H9 (cell line): ENCODE data around the gene DAPK2. TPM values are rescaled to one million over a fixed set of nuclear protein-coding genes. Genes with fewer than 3 reads are reported as not detected.
A peak's percentile ranks its signal among the peaks of the same experiment; 100 is the strongest.

Experiments
- DNase-seq: peaks from one replicate; pipeline ENCODE4 v3.0.0-alpha.2; 2017
- H2AFZ ChIP-seq: one replicate; pipeline ENCODE4 v1.6.1; 2013; ENCODE audit warnings: mild to moderate bottlenecking, low read length, control low read depth, moderate library complexity
- H2AK5ac ChIP-seq: 2 replicates; pipeline ENCODE4 v1.6.1; 2013; ENCODE audit warnings: low read length, control low read depth, mixed read lengths; ENCODE audit not compliant: insufficient read length
- H2BK120ac ChIP-seq: one replicate; pipeline ENCODE4 v1.6.1; 2013; ENCODE audit warnings: low read depth, mild to moderate bottlenecking, low read length, control low read depth, inconsistent platforms; ENCODE audit not compliant: poor library complexity, severe bottlenecking
- H2BK12ac ChIP-seq: 2 replicates; pipeline ENCODE4 v1.6.1; 2013; ENCODE audit warnings: low read length, control low read depth, mixed read lengths, low read depth; ENCODE audit not compliant: insufficient read length
- H2BK15ac ChIP-seq: 2 replicates; pipeline ENCODE4 v1.6.1; 2013; ENCODE audit warnings: low read depth, low read length, control low read depth
- H2BK20ac ChIP-seq: one replicate; pipeline ENCODE4 v1.6.1; 2013; ENCODE audit warnings: low read depth, mild to moderate bottlenecking, low read length, control low read depth, inconsistent platforms; ENCODE audit not compliant: poor library complexity, severe bottlenecking
- H2BK5ac ChIP-seq: 2 replicates; pipeline ENCODE4 v1.6.1; 2013; ENCODE audit warnings: low read length, control low read depth, mixed read lengths; ENCODE audit not compliant: insufficient read length
- H3K14ac ChIP-seq: 2 replicates; pipeline ENCODE4 v1.6.1; 2013; ENCODE audit warnings: low read length, control low read depth; ENCODE audit not compliant: insufficient read depth
- H3K18ac ChIP-seq: 2 replicates; pipeline ENCODE4 v1.6.1; 2013; ENCODE audit warnings: low read depth, mild to moderate bottlenecking, mixed read lengths, low read length, control low read depth; ENCODE audit not compliant: insufficient read length
- H3K23ac ChIP-seq: 2 replicates; pipeline ENCODE4 v1.6.1; 2013; ENCODE audit warnings: low read length, control low read depth, mixed read lengths, low read depth; ENCODE audit not compliant: insufficient read length
- H3K23me2 ChIP-seq: 2 replicates; pipeline ENCODE4 v1.6.1; 2013; ENCODE audit warnings: low read depth, mild to moderate bottlenecking, mixed read lengths, low read length, control low read depth; ENCODE audit not compliant: insufficient read length, poor library complexity, severe bottlenecking
- H3K27ac ChIP-seq: 2 replicates; pipeline ENCODE4 v1.5.1; 2013; ENCODE audit warnings: low read length, control low read depth, mixed read lengths, low read depth; ENCODE audit not compliant: insufficient read length
- H3K27me3 ChIP-seq: 2 replicates; pipeline ENCODE4 v1.6.1; 2013; ENCODE audit warnings: low read length, control low read depth, inconsistent platforms; ENCODE audit not compliant: insufficient read depth
- H3K4ac ChIP-seq: 2 replicates; pipeline ENCODE4 v1.6.1; 2013; ENCODE audit warnings: low read depth, mild to moderate bottlenecking, control low read depth, inconsistent platforms, low read length, moderate library complexity
- H3K4me1 ChIP-seq: 2 replicates; pipeline ENCODE4 v1.6.1; 2013; ENCODE audit warnings: low read length, control low read depth, inconsistent platforms; ENCODE audit not compliant: insufficient read depth
- H3K4me2 ChIP-seq: 2 replicates; pipeline ENCODE4 v1.6.1; 2013; ENCODE audit warnings: low read length, control low read depth, mixed read lengths; ENCODE audit not compliant: insufficient read length, insufficient read depth
- H3K56ac ChIP-seq: 2 replicates; pipeline ENCODE4 v1.6.1; 2013; ENCODE audit warnings: low read depth, mild to moderate bottlenecking, mixed read lengths, low read length, control low read depth; ENCODE audit not compliant: insufficient read length
- H3K79me1 ChIP-seq: 2 replicates; pipeline ENCODE4 v1.6.1; 2013; ENCODE audit warnings: low read depth, mild to moderate bottlenecking, moderate library complexity, low read length, control low read depth, inconsistent platforms; ENCODE audit not compliant: insufficient read depth, poor library complexity, severe bottlenecking
- H3K79me2 ChIP-seq: 2 replicates; pipeline ENCODE4 v1.6.1; 2013; ENCODE audit warnings: low read length, control low read depth, inconsistent platforms; ENCODE audit not compliant: insufficient read depth
- H3K9ac ChIP-seq: 2 replicates; pipeline ENCODE4 v1.6.1; 2013; ENCODE audit warnings: low read length, control low read depth, mixed read lengths; ENCODE audit not compliant: insufficient read length; ENCODE audit errors: extremely low read depth
- H3K9me3 ChIP-seq: one replicate; pipeline ENCODE4 v1.6.1; 2013; ENCODE audit warnings: low read depth, low read length, inconsistent platforms; ENCODE audit not compliant: control insufficient read depth
- H3T11ph ChIP-seq: one replicate; pipeline ENCODE4 v1.6.1; 2013; ENCODE audit warnings: mild to moderate bottlenecking, low read length, control low read depth, inconsistent platforms
- H4K20me1 ChIP-seq: one replicate; pipeline ENCODE4 v1.6.1; 2013; ENCODE audit not compliant: control insufficient read depth, insufficient read length, insufficient read depth
- H4K5ac ChIP-seq: 2 replicates; pipeline ENCODE4 v1.6.1; 2013; ENCODE audit warnings: low read depth, mild to moderate bottlenecking, mixed read lengths, low read length, control low read depth; ENCODE audit not compliant: insufficient read length
- H4K8ac ChIP-seq: replicated peaks from 2 replicates; pipeline ENCODE4 v1.6.1; 2013; ENCODE audit warnings: low read length, control low read depth, mixed read lengths, low read depth; ENCODE audit not compliant: insufficient read length
- H4K91ac ChIP-seq: 2 replicates; pipeline ENCODE4 v1.6.1; 2013; ENCODE audit warnings: low read depth, mild to moderate bottlenecking, moderate library complexity, mixed read lengths, low read length, control low read depth; ENCODE audit not compliant: insufficient read length
- H3K27ac Mint-ChIP-seq, 3 experiments: 2 replicates in 2 of 3; 3 replicates in 1 of 3; pipeline ENCODE4 v1.8.0; 2020 to 2021; ENCODE audit warnings: mixed read lengths in 3 of 3, mild to moderate bottlenecking in 1 of 3, moderate library complexity in 1 of 3
- H3K27me3 Mint-ChIP-seq: 2 replicates; pipeline ENCODE4 v1.8.0; 2021; ENCODE audit warnings: low read depth, mild to moderate bottlenecking, moderate library complexity, mixed read lengths
- H3K36me3 Mint-ChIP-seq, 3 experiments: 2 replicates in 2 of 3; 3 replicates in 1 of 3; pipeline ENCODE4 v1.8.0; 2020 to 2021; ENCODE audit warnings: low read depth in 3 of 3, mixed read lengths in 3 of 3; ENCODE audit not compliant: insufficient read depth in 1 of 3
- H3K4me1 Mint-ChIP-seq, 2 experiments: 2 replicates each; pipeline ENCODE4 v1.8.0; 2020; ENCODE audit warnings: mixed read lengths in 2 of 2
- H3K4me3 Mint-ChIP-seq, 2 experiments: 2 replicates in 1 of 2; 3 replicates in 1 of 2; pipeline ENCODE4 v1.8.0; 2020 to 2021; ENCODE audit warnings: mild to moderate bottlenecking in 2 of 2, mixed read lengths in 2 of 2, moderate library complexity in 1 of 2
- H3K9me3 Mint-ChIP-seq, 2 experiments: 2 replicates in 1 of 2; 3 replicates in 1 of 2; pipeline ENCODE4 v1.8.0; 2020; ENCODE audit warnings: mild to moderate bottlenecking in 2 of 2, mixed read lengths in 2 of 2, moderate library complexity in 1 of 2
- whole genome bisulfite sequencing: extraction: QIAGEN DNeasy Blood & Tissue Kit; methylation state at CpG from one replicate; pipeline ENCODE4 v1.1.7; 2013; ENCODE audit warnings: missing lambda C conversion rate, low lambda C conversion rate, mixed read lengths; ENCODE audit not compliant: insufficient read length; ENCODE audit errors: extremely low coverage; 5-methylcytosine and 5-hydroxymethylcytosine counted together
- total RNA-seq: library from RNA; stranded (reverse); gene quantifications from 2 replicates; pipeline ENCODE4 v1.2.1, GENCODE V29; 2021
- TF ChIP-seq, protein P1 (sequence below): fragments of 200-600 bp; sonication (generic); conservative IDR thresholded peaks from 3 replicates; pipeline ENCODE4 v1.8.0; 2021; ENCODE audit warnings: antibody characterized with exemption, mild to moderate bottlenecking

DAPK2 gene
- total RNA-seq, 1 experiment from 2014 or later: 3.5 TPM

DNA sequence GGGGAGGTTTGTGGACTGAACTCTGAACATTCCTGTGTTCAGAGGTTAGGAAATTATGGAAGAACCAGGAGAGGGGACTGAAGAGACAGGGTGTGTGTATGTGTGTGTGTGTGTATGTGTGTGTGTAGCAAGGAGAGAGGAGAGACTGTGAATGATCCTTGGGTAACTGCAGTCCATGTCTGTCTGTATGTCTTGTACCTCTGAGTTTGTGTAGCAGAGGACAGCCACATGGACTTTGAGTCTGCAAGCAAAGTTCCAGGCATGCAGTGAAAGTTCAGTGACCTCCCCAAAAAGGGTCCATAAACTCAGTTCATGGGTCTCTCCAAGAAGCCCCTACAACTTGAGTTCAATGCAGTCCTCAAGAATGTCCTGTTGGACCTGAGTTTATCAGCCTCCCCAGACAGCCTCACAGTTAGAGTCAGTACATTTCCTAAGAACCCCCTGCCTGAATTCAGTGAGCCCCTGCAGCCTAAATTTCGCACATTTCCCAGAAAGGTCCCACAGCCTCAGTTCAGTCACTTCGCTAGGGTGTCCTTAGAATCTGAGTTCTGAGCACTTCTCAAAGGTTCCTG, 184.3 kb downstream of the DAPK2 start:
- Mint-ChIP-seq H3K27ac (peak overlapping the region in 1 of 3 experiments; percentile 37; a peak in 2 of 7 replicates), H3K9me3 (no peaks in the 10 kb centered on the region), H3K4me3 (no peak overlapping the region), H3K36me3 (no peaks in the 10 kb centered on the region), H3K27me3 (no peaks in the 10 kb centered on the region; the same call in 1 of the 2 replicates), H3K4me1 (peaks cover 0 to 6% of the 10 kb centered on the region in 2 experiments; a peak in 1 of 4 replicates)
- no peak overlapping the region for H2BK20ac ChIP-seq
- no peaks in the 10 kb centered on the region for H4K20me1 ChIP-seq
- no peak overlapping the region for H4K91ac ChIP-seq
- no peak for DNase-seq
- no peak overlapping the region for H2BK120ac ChIP-seq
- WGBS: no CpG with 5 or more reads among the region's 2 CpGs
- H3K56ac ChIP-seq: no peak overlapping the region
- H3K79me1 ChIP-seq: no peaks in the 10 kb centered on the region
- H3K23me2 ChIP-seq: no peaks in the 10 kb centered on the region
- H2AFZ ChIP-seq: no peak overlapping the region
- H3K18ac ChIP-seq: no peak overlapping the region
- H3K9me3 ChIP-seq: no peaks in the 10 kb centered on the region
- no peak overlapping the region for H3K9ac ChIP-seq
- H3K4me2 ChIP-seq: no peak overlapping the region
- no peak overlapping the region for H2BK12ac ChIP-seq
- H2BK5ac ChIP-seq: no peak overlapping the region
- H3K14ac ChIP-seq: no peak overlapping the region
- TF ChIP-seq, protein P1, sequence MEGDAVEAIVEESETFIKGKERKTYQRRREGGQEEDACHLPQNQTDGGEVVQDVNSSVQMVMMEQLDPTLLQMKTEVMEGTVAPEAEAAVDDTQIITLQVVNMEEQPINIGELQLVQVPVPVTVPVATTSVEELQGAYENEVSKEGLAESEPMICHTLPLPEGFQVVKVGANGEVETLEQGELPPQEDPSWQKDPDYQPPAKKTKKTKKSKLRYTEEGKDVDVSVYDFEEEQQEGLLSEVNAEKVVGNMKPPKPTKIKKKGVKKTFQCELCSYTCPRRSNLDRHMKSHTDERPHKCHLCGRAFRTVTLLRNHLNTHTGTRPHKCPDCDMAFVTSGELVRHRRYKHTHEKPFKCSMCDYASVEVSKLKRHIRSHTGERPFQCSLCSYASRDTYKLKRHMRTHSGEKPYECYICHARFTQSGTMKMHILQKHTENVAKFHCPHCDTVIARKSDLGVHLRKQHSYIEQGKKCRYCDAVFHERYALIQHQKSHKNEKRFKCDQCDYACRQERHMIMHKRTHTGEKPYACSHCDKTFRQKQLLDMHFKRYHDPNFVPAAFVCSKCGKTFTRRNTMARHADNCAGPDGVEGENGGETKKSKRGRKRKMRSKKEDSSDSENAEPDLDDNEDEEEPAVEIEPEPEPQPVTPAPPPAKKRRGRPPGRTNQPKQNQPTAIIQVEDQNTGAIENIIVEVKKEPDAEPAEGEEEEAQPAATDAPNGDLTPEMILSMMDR: no peak
- H3T11ph ChIP-seq: no peak overlapping the region
- H2BK15ac ChIP-seq: no peak overlapping the region
- no peak overlapping the region for H3K27ac ChIP-seq
- no peaks in the 10 kb centered on the region for H3K27me3 ChIP-seq
- H3K23ac ChIP-seq: no peak overlapping the region
- no peak overlapping the region for H4K5ac ChIP-seq
- no peak overlapping the region for H4K8ac ChIP-seq
- H3K79me2 ChIP-seq: no peaks in the 10 kb centered on the region
- H3K4me1 ChIP-seq: no peaks in the 10 kb centered on the region
- no peak overlapping the region for H3K4ac ChIP-seq
- H2AK5ac ChIP-seq: no peak overlapping the region
